HT-29 (cell line): Measurements from ENCODE around the gene PRKCSH. TPM values are rescaled to one million over a fixed set of nuclear protein-coding genes. Genes with fewer than 3 reads are reported as not detected.
"Not testable (repeated sequence)": the region's sequence is repeated elsewhere in the genome, so short reads cannot be mapped to it uniquely, and the experiment has no call there.

Source experiments
- DNase-seq: peaks from one replicate; pipeline ENCODE4 v3.0.0-alpha.2; 2015; ENCODE audit warnings: low spot score
- total RNA-seq: library from RNA; depleted of rRNA; stranded (reverse); fragments of >200 nt; shearing (Covaris generic); gene quantifications from 2 replicates; pipeline ENCODE4 v1.2.3, GENCODE V29; 2014; rRNA removed

PRKCSH gene, protein sequence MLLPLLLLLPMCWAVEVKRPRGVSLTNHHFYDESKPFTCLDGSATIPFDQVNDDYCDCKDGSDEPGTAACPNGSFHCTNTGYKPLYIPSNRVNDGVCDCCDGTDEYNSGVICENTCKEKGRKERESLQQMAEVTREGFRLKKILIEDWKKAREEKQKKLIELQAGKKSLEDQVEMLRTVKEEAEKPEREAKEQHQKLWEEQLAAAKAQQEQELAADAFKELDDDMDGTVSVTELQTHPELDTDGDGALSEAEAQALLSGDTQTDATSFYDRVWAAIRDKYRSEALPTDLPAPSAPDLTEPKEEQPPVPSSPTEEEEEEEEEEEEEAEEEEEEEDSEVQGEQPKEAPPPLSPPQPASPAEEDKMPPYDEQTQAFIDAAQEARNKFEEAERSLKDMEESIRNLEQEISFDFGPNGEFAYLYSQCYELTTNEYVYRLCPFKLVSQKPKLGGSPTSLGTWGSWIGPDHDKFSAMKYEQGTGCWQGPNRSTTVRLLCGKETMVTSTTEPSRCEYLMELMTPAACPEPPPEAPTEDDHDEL
- 145 and 159 TPM in 2 replicates for total RNA-seq

DNA sequence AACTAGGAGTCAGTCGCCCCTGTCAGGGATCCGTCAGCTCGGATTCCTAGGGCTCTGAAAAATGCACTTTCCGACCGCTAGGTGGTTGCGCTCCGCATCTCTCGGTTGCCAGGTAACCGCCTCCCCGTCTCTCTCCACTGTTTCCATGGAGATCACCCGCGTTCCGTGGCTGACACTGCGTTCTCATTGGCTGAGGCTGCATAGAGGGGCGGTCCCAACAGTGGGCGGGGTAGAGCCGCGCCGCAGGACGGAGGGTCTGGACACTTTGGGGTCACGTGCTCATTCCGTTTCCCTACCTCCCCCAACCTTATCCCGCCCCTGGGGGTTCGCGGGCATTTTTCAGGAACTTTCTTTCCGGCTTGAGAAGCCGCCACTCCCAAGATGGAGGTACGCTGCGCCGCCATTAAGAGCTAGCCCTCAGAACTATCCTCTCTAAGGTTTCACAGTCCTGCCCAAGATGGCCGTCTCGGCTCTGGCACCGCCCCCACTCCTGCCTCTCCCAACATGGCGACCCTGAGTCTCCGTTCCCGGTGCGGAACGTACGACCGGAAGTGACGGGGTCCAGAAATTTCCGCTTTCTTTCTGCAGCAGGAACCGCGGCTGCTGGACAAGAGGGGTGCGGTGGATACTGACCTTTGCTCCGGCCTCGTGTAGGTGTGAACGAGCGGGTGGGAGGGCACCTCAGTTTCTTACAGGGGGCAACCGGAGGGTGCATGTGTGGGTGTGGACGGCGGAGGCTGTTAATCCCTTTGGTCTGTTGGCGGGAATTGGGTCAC is at the start of gene PRKCSH, which contains the start of gene ODAD3:
Gene PRKCSH, plus strand, starts transcription at position 579 of the 776 bp plus-strand sequence. CDS start 483 bp downstream, outside the sequence.
Gene ODAD3, minus strand, starts transcription at position 65 of the 776 bp plus-strand sequence. CDS start 105 bp downstream, outside the sequence.
- DNase-seq, result peak; percentile 97

DNA sequence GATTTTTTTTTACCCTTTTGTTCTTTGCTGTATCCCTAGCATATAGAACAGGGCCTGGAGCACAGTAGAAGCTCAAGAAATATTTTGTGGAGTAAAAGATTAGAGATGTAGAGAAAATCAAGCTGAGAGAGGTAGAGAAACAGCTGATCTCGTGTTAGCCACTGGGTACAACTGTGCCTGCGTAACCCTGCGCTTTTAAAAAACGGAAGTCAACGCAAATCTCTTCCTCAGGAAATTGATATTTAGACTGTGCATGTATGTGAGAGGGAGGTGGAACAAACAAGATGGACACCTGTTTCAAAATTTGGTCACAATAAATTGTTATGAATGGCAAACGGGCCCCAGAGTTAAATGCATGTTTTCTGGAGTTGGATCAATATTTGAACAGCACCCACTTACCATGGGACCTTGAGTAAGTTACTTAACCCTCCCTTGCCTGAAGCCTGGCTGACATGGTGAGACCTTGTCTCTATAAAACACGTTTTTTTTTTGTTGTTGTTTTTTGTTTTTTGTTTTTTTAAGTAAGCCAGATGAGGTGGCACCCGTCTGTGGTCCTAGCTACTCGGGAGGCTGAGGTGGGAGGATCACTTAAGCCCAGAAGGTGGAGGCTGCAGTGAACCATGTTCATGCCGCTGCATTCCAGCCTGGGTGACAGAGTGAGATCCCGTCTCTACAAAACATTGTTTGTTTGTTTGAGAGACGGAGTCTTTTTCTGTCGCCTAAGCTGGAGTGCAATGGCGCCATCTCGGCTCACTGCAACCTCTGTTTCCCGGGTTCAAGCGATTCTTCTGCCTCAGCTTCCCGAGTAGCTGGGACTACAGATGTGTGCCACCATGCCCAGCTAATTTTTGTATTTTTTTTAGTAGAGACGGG is 48.0 kb upstream of the PRKCSH start:
- DNase-seq, result no peak

DNA sequence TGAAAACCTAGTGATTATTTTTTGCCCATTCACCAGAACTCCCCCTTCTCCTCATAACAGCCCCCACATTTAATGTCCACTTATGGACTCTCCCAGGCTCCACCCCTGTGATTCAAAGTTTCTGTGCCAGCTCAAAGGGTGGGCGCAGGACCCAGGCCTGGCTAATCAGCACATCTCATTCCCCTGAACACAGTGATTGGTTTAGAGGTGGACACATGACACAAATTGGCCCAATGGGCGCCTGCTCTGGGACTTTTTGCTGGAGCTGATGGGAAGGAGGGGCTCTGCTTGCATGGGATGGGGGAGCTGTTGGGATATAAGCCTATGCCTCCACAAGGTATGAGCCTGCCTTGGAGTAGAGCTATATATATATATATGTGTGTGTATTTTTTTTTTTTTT is 45.1 kb upstream of the PRKCSH start:
- no peak for DNase-seq

DNA sequence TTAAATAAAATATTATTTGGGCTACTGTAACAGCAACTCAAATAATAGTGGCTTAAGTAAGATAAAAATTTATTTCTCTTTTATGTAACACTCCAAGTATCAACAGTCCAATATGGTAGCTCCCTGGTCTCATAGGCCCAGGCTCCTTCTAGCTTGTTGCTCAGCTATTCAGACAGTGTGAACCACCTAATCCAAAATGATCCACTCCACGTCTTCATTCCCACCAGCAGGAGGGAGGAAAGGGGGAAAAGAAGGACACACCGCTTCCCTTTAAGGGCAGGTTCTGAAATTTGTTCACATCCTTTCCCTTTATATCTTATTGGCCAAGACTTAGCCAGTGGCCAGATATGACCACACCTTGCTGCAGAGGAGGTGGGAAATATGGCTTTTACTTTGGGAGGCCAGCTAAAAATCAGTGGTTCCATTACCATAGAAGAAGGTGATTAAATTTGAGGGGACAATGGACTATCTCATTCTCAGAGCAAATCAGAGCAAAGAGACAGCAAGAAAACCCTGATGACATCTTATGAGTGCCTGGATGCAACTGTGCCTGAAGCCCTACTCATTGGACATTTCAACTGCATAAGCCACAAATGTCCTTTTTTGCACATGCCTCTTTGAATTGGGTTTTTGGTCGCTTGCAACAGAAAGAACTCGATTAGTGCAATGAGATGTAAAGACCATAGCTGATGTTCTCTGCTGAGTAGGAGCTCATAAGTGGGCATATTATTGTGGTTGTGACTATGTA is 44.3 kb upstream of the PRKCSH start:
- DNase-seq, result no peak

DNA sequence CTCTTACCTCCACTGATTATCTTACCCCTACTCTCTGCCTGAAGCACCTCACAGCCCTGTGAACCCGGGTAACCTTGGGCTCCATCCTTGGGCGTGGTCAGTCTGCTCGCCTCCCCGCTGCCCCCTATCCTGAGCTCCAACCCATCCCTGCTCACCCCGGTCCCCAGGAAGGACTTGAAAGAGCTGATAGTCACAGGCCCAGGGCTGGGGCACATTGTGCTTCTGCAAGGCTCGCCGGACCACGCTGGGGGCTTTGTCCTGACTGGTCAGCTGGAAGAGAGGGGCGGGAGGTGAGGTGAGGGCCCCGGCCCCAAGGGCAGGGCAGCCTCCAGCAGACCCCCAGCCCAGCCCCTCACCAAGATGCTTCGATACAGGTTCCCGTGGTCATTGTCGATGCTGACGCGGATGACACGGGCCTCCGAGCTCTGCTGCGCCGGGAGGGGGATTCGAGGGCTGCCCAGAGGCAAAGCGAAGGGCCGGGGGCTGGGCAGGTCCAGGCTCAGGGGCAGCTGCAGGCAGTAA is 38.3 kb upstream of the PRKCSH start:
- DNase-seq, result no peak

DNA sequence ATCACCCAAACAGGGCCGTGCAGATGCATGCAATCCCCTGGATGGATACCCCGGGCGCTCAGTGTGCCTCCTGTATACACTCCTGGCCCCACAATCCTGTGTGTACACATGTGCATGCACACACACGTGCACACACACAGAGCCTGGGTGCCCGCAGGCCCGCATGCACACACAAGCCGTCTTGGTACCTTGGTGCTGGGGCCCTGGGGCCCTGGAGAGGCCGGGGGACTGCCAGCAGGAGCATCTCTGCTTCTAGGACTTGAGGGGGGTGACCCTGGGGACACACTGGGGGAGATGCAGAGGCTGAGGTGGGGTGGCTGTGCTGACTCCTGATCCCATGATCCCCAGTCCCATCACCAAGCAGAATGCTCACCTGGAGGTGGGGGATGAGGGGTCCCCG is 35.8 kb upstream of the PRKCSH start:
- no peak for DNase-seq

DNA sequence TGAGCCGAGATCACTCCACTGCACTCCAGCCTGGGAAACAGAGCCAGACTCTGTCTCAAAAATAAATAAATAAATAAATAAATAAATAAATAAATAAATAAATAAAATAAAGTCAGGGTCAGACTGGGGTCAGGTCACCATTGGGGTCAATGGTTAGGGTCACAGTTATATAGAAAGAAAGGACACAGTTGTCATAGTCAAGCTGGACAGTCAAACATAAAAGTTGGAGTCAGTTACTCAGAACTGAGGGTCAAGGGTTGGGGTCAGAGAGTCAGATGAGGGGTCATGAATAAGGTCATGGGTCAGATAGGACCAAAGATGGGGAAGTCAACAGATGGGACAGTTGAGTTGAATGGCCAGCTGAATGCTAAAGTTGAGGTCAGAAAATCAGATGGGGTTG is 34.6 kb upstream of the PRKCSH start:
- no peak for DNase-seq

DNA sequence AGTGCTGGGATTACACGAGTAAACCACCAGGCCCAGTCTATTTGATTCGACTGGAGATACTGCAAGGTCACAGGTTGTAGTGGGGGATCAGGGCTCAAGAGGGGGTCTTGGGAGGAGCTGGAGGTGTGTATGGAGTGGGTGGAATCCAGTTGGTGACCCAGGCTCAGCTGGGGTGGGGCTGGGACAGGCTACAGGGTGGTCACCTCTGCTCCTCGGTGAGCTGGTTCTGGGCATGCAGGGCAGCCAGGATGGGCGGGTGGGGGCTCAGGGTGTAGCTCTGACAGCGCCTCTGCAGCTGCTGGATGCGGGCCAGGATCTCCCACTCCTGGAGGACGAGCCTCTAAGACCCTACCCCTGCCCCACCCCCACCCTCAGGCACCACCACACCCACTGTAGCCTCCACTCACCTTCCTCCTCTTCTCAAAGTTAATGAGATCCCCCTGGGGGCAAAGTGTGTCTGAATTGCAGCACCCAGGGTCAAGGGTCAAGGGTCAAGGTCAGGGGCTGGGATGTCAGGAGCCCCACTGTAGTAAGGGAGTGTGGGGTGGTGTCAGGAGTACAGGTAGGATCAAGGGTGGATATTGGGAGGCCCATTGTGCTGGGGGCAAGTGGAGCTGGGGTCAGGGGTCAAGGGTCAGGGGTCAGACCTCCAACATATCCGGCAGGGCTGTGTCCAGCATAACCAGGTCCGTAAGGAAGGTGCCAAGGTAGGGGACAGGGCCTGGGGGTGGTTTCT is 33.5 kb upstream of the PRKCSH start:
- no peak for DNase-seq

DNA sequence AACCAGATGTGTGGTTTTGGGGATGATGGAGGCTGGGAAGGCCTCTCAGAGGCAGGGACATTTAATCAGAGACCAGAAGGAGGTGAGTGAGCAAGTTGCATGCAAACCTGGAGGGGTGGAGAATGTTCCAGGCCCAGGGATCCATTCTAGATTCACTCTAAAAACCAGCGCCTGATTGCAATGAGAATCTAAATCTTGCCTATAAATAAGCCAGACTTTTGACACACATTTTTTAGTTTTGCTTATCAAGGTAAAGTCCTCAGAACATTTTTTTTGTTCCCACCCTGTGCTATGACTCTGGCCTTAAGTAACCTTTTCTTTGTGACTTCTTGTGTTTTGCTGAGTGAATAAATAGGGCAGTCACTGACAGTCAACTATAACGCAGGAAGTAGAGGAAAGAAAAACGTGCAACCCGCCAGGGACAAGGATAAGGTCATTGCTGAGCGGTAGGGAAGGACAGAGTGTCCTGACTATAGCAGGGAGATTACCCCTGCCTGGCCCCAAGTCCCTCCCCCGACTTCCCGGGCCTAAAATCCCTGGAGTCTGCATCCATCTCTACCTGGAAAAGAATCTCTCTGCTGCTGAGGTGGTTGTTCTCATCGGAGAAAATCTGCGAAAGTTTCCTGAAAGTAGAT is 30.7 kb upstream of the PRKCSH start:
- DNase-seq, result no peak

DNA sequence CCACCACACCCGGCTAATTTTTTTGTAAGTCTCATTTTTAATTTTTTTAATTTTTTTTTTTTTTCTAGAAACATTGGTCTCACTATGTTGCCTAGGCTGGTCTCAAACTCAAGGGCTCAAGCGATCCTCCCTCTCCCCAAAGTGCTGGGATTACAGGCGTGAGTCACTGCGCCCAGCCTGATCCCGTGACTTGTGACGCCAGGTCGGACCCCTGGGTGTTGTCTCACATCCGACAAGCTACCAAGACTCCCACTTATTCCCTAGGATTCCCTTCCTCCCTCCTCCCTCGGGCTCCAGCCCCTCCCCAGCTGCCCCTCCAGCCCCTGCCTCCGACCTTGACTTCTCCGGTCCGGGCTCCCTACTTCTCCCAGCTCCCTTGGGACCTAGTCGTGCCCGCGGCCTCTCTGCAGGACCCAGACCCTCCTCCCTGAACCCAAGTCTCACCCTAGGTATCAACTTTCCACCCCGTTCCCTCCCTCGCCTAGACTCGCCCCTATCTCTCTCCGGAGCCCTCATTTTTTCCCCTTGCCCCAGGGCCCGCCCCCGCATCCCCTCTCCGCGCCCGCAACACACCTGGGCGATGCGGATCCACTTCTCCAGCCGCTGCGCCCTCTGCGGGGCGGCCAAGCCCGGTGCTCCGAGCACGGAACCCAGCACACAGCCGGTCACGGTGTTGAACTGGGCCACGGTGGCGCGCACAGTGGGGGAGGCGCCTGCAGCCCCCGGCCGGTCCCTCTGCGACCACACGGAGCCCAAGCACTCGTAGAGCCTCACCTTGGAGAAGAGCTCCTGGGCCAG is 29.4 kb upstream of the PRKCSH start:
- no peak for DNase-seq

DNA sequence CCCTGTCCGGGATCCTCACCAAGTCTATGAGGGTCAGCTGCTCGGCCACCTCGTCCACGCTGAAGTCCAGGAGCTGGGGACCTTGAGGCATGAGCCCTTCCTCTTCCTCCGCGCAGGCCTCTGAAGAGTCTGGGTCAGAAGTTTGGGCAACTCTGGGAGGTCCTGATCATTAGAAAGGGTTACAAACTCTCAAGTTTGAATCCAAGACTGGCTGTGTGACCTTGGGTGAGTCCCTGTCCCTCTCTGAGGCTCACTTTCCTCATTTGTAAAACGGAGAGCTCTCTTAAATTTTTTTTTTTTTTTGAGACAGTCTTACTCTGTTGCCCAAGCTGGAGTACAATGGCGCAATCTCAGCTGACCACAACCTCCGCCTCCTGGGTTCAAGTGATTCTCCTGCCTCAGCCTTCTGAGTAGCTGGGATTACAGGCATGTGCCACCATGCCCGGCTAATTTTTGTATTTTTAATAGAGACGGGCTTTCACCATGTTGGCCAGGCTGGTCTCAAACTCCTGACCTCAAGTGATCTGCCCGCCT is 28.7 kb upstream of the PRKCSH start:
- not testable (repeated sequence) for DNase-seq

DNA sequence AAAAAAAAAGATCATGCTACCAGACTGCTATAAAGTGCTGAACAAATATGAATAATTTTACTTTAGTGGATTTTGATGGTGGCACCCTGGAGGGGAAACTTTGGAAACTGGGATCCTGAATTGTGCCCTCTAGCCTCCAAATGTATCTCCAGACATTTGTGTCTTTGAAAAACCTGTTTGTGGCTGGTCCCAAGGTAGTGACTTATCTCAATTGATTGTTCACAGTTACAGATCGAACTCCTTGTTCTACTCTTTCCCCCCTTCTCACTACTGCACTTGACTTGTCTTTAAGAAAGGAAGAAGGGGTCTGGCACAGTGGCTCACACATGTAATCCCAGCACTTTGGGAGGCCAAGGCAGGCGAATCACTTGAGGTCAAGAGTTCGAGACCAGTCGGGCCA is 26.8 kb upstream of the PRKCSH start:
- no peak for DNase-seq

DNA sequence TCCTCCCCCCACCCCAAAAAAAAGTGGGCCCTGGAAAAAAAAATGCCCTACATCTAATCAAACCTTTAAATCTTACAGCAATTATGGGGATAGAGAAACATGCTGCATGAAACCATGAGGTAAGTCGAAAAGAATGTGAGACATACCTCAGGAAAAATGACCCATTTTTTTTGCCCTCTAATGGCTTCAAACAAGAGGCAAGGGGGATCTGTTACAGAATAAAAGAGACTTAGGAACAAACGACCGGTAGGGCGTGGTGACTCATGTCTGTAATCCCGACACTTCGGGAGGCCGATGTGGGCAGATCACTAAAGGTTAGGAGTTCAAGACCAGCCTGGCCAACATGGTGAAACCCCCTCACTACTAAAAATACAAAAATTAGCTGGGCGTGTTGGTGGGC is 24.8 kb upstream of the PRKCSH start:
- no peak for DNase-seq

DNA sequence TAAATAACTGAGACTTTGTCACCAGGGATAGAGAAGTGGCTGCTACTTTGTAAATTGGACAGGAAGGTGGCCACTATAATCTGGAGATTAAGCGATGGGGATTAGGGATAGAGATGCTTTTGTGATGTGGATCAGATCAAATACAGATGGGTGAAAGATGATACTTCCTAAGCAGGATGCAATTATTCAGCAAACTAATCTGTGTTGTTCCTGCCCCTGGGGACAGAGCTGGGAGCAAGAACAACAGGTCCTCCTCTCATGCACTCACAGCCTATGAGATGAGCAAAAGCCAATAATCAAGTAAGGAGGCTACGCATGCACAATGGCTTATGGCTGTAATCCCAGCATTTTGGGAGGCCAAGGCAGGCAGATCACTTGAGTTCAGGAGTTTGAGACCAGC is 20.9 kb upstream of the PRKCSH start:
- no peak for DNase-seq

DNA sequence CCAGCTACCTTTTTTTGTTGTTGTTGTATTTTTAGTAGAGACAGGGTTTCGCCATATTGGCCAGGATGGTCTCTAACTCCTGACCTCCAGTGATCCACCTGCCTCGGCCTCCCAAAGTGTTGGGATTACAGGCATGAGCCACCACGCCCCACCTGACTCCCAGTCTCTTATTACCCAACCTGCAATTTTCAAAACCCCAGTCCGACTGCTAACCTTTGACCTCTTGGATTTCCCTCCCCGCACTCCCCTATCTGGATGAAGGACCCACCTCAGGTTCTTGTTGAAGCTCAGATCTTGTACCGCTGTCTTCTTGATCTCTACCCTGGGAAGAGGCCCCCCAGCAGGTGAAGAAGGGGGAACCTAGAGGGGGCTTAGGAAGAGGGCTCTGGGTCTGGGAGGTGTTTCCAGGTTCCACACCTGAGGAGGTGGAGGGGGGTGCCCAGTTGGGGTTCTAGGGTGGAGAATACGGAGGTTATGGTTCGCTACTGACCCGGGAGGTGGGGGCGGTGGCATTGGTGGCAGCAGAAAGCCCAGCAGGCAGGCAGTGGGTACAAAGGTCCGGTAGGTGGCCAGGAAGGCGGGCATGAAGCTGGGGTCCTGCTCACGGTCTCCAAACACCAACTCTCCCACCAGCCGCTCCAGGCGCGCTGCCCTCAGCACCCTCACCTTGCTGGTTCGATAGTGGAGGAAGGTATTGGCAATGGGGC is 18.9 kb upstream of the PRKCSH start:
- DNase-seq, result no peak

DNA sequence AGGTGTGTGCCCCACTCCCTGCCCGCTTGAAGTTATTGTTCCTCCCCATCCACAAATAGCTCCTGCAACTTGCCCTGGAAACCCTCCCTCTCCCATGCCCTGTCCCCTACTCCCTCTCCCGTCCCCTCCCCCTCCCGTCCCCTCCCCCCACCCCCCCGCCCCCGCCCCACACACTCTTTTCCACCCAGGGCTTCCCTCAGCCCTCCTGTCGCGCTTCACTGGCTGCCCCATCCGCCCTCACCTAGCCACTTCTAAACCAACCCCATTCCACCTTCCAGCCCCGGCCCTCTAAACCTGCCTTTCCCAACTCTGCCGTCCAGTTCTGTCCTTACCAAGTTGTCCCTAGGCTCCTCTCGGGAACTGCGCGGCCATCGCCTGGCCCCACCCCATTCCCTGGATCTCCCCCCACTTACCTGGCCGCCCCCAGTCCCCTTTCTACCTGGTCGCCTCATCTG is 17.3 kb upstream of the PRKCSH start:
- DNase-seq, result no peak
